Endometrium (tissue), 2 donors: Measurements from ENCODE around the gene HPN.
"Not testable (repeated sequence)": the region's sequence is repeated elsewhere in the genome, so short reads cannot be mapped to it uniquely, and the experiment has no call there.

Experiments used
- FAIRE-seq: peaks from 2 replicates; lab custom pipeline; 2012; peaks lifted over from hg19 to GRCh38; lab: Jason Lieb, UNC
- donor health status: control.
- donor health status: control.

Gene HPN

GRCh38 chr19:35009424-35010415 lies 31.8 kb upstream of the HPN start:
- FAIRE-seq: no peak

GRCh38 chr19:35011091-35011689 lies 30.3 kb upstream of the HPN start:
- FAIRE-seq: no peak

- no peak for FAIRE-seq
Observed at GRCh38 chr19:35011737-35012682, 29.5 kb upstream of the HPN start.

GRCh38 chr19:35013041-35013819 lies 28.3 kb upstream of the HPN start:
- no peak for FAIRE-seq

GRCh38 chr19:35013820-35014754 lies 27.4 kb upstream of the HPN start:
- FAIRE-seq: no peak

- FAIRE-seq: not testable (repeated sequence)
Observed at GRCh38 chr19:35014774-35015173, 26.7 kb upstream of the HPN start.

- no peak for FAIRE-seq
Observed at GRCh38 chr19:35015270-35015953, 26.1 kb upstream of the HPN start.

- FAIRE-seq: no peak
Observed at GRCh38 chr19:35015954-35016351, 25.6 kb upstream of the HPN start.

- no peak for FAIRE-seq
Observed at GRCh38 chr19:35017507-35017906, 24.0 kb upstream of the HPN start.

GRCh38 chr19:35018379-35018778 lies 23.1 kb upstream of the HPN start:
- no peak for FAIRE-seq

- no peak for FAIRE-seq
Observed at GRCh38 chr19:35019144-35019543, 22.4 kb upstream of the HPN start.

GRCh38 chr19:35021016-35021415 lies 20.5 kb upstream of the HPN start:
- FAIRE-seq: no peak

- no peak for FAIRE-seq
Observed at GRCh38 chr19:35021596-35021995, 19.9 kb upstream of the HPN start.

- FAIRE-seq: no peak
Observed at GRCh38 chr19:35022460-35022859, 19.1 kb upstream of the HPN start.

- no peak for FAIRE-seq
Observed at GRCh38 chr19:35023428-35023827, 18.1 kb upstream of the HPN start.

- FAIRE-seq: no peak
Observed at GRCh38 chr19:35024095-35024494, 17.4 kb upstream of the HPN start.

GRCh38 chr19:35025969-35026368 lies 15.6 kb upstream of the HPN start:
- FAIRE-seq: no peak

- FAIRE-seq: no peak
Observed at GRCh38 chr19:35026418-35026817, 15.1 kb upstream of the HPN start.

GRCh38 chr19:35027009-35027408 lies 14.5 kb upstream of the HPN start:
- no peak for FAIRE-seq
